H1 (cell line): ENCODE measurements around the gene MAPK9. TPM values are rescaled to one million over a fixed set of nuclear protein-coding genes. Genes with fewer than 3 reads are reported as not detected.

ENCODE experiments used
- CBX5 ChIP-seq: fragments of 300-800, 300-1000 bp; sonication (generic); IDR thresholded peaks from 2 replicates; pipeline ENCODE4 v1.7.1; 2016; ENCODE audit warnings: antibody characterized with exemption, low read length, low read depth
- HDAC6 ChIP-seq: IDR thresholded peaks from one replicate; pipeline ENCODE4 v1.7.1; 2012; ENCODE audit warnings: low read depth, mild to moderate bottlenecking, inconsistent platforms, low read length, moderate library complexity
- KDM4A ChIP-seq: IDR thresholded peaks from one replicate; pipeline ENCODE4 v1.7.1; 2012; ENCODE audit warnings: low read depth, mild to moderate bottlenecking, moderate library complexity, low read length, inconsistent platforms; ENCODE audit not compliant: severe bottlenecking
- NANOG ChIP-seq: IDR thresholded peaks from 2 replicates; pipeline ENCODE4 v1.6.1; 2011; ENCODE audit warnings: low read length, low read depth, mild to moderate bottlenecking, inconsistent platforms; ENCODE audit not compliant: insufficient read depth, poor library complexity, severe bottlenecking
- RAD21 ChIP-seq, 2 experiments: IDR thresholded peaks in 1 of 2; conservative IDR thresholded peaks in 1 of 2; 2 replicates each; pipeline ENCODE4 v1.6.1; 2011; ENCODE audit warnings: low read depth in 2 of 2, low read length in 2 of 2, improper control_type of control experiment in 1 of 2, inconsistent platforms in 1 of 2, mild to moderate bottlenecking in 1 of 2, moderate library complexity in 1 of 2
- TEAD4 ChIP-seq: IDR thresholded peaks from 2 replicates; pipeline ENCODE4 v1.6.1; 2012; ENCODE audit warnings: low read depth, low read length, inconsistent platforms, mixed read lengths
- YY1 ChIP-seq: IDR thresholded peaks from 2 replicates; pipeline ENCODE4 v1.6.1; 2011; ENCODE audit warnings: low read depth, mild to moderate bottlenecking, low read length
- polyA plus RNA-seq, 7 experiments: library from polyadenylated mRNA; depleted of rRNA in 3 of 7; stranded (reverse) in 5 of 7; unstranded in 2 of 7; fragments of >200 nt in 5 of 7; fragments of 200-250 nt in 2 of 7; gene quantifications; 1 replicate in 5 of 7; 2 replicates in 1 of 7; 4 replicates in 1 of 7; pipeline versions ENCODE4 v1.2.1 to v1.2.3, GENCODE V29; 2011 to 2013; ENCODE audit warnings: missing spikeins in 2 of 7, mixed read lengths in 2 of 7
- total RNA-seq: library from RNA; stranded (reverse); fragmentation: NEBNext Ultra II Directional; extraction: Animal tissue kit (Norgen Biotek cat#: 25700); gene quantifications from 2 replicates; pipeline ENCODE4 v1.2.1, GENCODE V29; 2021
- TF ChIP-seq, protein P1 (sequence below): IDR thresholded peaks from 2 replicates; pipeline ENCODE4 v1.6.1; 2011; ENCODE audit warnings: low read length, improper control_type of control experiment

The MAPK9 gene
- total and polyA plus RNA-seq, 2 of the 8 experiments (the other 6 are each of a cell fraction or from before 2014, with no cell fraction given), result 22.3 to 43.7 TPM

DNA sequence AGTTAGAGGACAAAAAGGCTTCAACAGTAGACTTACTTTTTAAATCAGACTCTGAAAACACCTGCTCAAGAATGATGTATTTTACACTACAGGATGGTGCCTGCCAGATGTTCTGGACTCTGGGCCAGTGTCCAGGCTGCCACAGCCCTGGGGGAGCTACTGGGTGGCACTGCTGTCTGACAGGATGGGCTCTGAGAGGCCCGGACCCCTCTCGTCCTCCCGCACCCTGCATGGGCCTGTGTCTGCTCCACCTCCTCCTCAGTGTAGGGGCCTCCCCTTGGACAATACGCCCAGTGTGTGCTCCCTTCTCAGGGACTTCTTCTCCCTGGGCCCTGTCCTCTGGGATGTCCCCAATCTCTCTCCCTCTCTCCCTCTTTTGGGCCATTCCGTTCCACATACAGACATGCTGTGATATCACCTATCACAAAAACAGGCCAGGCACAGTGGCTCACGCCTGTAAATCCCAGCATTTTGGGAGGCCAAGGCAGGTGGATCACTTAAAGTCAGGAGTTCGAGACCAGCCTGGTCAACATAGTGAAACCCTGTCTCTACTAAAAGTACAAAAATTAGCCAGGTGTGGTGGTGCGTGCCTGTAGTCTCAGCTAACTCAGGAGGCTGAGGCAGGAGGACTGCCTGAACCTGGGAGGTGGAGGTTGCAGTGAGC is 37.9 kb upstream of the MAPK9 start (continued):
- TF ChIP-seq, protein P1, sequence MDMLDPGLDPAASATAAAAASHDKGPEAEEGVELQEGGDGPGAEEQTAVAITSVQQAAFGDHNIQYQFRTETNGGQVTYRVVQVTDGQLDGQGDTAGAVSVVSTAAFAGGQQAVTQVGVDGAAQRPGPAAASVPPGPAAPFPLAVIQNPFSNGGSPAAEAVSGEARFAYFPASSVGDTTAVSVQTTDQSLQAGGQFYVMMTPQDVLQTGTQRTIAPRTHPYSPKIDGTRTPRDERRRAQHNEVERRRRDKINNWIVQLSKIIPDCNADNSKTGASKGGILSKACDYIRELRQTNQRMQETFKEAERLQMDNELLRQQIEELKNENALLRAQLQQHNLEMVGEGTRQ, result no peak
- TF ChIP-seq CBX5, result no peak
- TF ChIP-seq RAD21 (IDR thresholded peaks at IDR 0.05 in 1 of 2, conservative IDR thresholded peaks at IDR 0.05 in 1 of 2; ENCODE audit: low read depth in 2 of 2, low read length in 2 of 2), result no peak
- no peak for TF ChIP-seq TEAD4
- no peak for TF ChIP-seq HDAC6
- TF ChIP-seq YY1, result no peak
- TF ChIP-seq KDM4A, result no peak
- no peak for TF ChIP-seq NANOG
